Measurements from ENCODE around the gene ST8SIA4.

Gene ST8SIA4

DNA sequence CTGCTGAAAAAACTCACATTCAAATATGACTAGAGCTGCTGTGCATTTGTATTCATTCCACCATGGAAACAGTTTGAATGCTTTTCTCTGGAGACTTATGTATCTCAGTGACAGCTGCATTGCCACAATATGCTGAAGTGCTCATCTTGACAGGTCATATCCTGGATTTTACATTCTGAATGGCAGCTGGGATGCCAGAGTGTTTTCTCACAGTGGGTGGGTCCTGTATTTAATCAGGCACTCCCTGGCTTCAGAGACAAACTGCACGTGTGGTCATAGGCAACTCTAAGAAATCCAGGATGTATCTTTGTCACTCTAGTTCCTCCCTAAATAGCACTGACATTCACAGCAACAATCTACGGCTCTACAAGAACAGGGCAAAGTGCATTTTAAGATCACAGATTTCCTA, 75.6 kb downstream of the ST8SIA4 start:
- peak overlapping the region; percentile 73 for H3K27ac Mint-ChIP-seq
- H3K4me1 Mint-ChIP-seq (ENCODE audit: low read depth) = peaks cover 33% of the 10 kb centered on the region
- peaks cover 6% of the 10 kb centered on the region for H3K36me3 Mint-ChIP-seq
- H3K27me3 Mint-ChIP-seq = no peaks in the 10 kb centered on the region
- no peak overlapping the region for H3K4me3 Mint-ChIP-seq
- no peaks in the 10 kb centered on the region for H3K9me3 Mint-ChIP-seq (ENCODE audit: low read depth)

DNA sequence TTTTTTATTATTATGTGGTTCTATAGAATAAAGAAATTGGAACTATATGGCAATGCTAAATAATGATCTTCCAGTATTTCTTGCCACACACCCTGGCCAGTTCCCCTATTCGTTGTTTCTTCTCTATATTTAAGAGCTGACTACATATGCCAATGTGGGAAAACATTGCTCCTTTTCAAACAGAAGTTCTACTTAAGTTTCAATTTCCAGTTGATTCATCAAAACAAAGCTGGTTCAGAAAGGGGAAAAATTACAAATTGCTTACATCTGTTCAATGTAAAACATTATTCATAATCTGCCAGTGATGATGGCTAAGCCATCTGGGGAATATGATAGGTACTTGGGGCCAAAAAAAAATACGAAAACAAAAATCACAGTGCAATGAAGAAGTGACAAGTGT, 76.9 kb downstream of the ST8SIA4 start:
- Mint-ChIP-seq H3K36me3 (peaks cover 7% of the 10 kb centered on the region), H3K4me1 (ENCODE audit: low read depth) (peaks cover 33% of the 10 kb centered on the region), H3K27ac (peak overlapping the region; percentile 55), H3K4me3 (no peak overlapping the region), H3K9me3 (ENCODE audit: low read depth) (no peaks in the 10 kb centered on the region), H3K27me3 (no peaks in the 10 kb centered on the region)

DNA sequence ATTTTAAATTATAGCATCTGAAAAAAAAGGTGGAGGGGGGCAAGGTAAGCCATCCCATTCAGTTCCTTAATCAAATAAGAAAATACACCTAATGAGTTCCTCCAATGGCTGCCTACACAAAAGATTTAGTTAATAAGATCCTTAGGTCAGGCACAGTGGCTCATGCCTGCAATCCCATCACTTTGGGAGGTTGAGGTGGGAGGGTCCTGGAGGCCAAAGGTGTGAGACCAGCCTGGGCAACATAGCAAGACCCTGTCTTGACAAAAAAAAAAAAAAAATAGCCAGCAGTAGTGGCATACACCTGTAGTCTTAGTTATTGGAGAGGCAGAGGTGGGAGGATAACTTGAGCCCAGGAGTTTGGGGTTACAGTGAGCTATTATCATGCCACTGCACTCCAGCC, 78.4 kb downstream of the ST8SIA4 start:
- peaks cover 45% of the 10 kb centered on the region for H3K4me1 Mint-ChIP-seq (ENCODE audit: low read depth)
- no peaks in the 10 kb centered on the region for H3K9me3 Mint-ChIP-seq (ENCODE audit: low read depth)
- peaks cover 11% of the 10 kb centered on the region for H3K36me3 Mint-ChIP-seq
- no peak overlapping the region for H3K4me3 Mint-ChIP-seq
- no peaks in the 10 kb centered on the region for H3K27me3 Mint-ChIP-seq
- H3K27ac Mint-ChIP-seq = no peak overlapping the region

DNA sequence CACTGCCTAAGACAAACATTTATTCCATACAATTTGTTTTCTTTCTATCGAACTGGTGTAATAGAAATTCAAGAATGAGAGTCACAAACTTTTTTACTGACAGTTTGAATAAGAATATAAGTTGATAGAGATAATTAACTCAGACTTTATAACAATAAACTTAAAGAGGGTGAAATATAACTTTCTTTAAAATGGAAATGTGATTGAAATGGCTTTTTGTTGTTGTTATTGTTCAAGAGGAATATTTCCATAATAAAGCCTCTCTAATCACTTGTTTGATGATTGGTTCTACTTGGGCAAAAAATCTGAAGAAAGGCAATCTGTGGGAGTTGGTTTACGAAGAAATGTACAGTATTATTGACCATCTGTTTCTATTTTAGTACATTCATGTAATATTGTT, 79.3 kb downstream of the ST8SIA4 start:
- Mint-ChIP-seq H3K4me1 (ENCODE audit: low read depth) (peaks cover 41% of the 10 kb centered on the region), H3K36me3 (peaks cover 11% of the 10 kb centered on the region), H3K27me3 (no peaks in the 10 kb centered on the region), H3K4me3 (no peak overlapping the region), H3K9me3 (ENCODE audit: low read depth) (no peaks in the 10 kb centered on the region), H3K27ac (no peak overlapping the region)

DNA sequence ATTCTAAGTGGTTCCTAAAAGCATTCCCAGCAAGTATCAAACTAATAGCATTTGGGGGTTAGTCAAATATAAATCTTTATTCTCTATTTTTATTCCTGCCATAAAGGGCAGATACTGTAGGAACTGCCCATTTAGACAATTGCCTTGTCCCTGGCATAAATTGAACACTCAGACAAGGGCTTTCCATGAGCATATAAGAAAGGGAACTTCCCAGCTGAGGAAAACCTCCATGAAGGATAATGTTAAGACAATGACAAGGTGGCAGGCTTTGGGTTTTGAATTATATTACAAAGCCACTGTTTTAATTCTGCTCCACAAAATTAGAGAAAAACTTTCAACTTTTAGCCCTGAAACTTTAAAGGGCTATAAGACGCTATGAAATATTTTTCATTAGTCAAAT, 81.3 kb downstream of the ST8SIA4 start:
- Mint-ChIP-seq H3K4me3 (no peak overlapping the region), H3K4me1 (ENCODE audit: low read depth) (peaks cover 31% of the 10 kb centered on the region), H3K27me3 (no peaks in the 10 kb centered on the region)

DNA sequence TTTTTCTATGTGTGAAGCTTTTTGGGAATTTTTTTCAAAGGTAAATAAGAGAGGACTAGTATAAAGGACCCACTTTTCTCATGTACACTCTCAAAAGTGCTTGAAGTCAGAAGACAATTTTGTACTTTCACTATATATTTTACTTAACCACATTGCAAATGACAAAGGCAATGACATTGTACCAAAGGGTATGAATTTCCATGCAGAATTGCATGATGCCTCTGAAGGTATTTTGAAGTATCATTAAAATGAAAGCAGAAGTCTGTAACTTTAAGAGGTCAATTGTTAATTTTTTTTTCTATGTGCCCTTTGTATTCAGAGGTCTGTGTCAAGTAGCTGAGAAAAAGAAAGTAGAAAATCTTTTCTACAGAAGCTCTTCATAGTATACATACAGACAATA, 84.7 kb downstream of the ST8SIA4 start:
- no peak overlapping the region for H3K27ac Mint-ChIP-seq
- no peak overlapping the region for H3K4me3 Mint-ChIP-seq
- H3K9me3 Mint-ChIP-seq (ENCODE audit: low read depth) = no peaks in the 10 kb centered on the region
- no peaks in the 10 kb centered on the region for H3K27me3 Mint-ChIP-seq
- H3K36me3 Mint-ChIP-seq = peaks cover 7% of the 10 kb centered on the region
- peaks cover 34% of the 10 kb centered on the region for H3K4me1 Mint-ChIP-seq (ENCODE audit: low read depth)

More for the DNA sequence above, 81.3 kb downstream of the ST8SIA4 start:
- H3K27ac Mint-ChIP-seq = no peak overlapping the region
- peaks cover 11% of the 10 kb centered on the region for H3K36me3 Mint-ChIP-seq
- H3K9me3 Mint-ChIP-seq (ENCODE audit: low read depth) = no peaks in the 10 kb centered on the region

DNA sequence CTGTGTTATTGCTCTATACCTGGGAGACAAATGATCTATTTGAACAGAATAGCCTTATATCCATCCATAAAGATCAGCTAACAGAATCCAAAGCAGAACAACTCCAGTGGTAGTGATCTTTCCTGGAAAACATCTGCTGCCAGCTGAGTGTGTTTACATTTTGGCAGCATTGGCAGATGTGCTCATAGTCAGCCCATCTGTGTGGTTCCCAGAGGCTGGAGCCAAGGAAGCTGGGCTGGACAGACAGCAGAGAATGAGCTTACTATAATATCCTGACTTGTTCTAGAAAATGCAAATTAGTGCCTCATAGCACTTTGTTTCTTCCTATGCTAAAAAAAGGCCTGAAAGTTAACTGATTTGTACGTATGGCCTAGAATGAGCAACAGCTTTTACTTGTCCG, 99.7 kb downstream of the ST8SIA4 start:
- Mint-ChIP-seq H3K36me3 (peaks cover 6% of the 10 kb centered on the region), H3K4me1 (ENCODE audit: low read depth) (peaks cover 1% of the 10 kb centered on the region), H3K27me3 (no peaks in the 10 kb centered on the region), H3K9me3 (ENCODE audit: low read depth) (peaks cover 4% of the 10 kb centered on the region), H3K4me3 (no peak overlapping the region), H3K27ac (no peak overlapping the region)

DNA sequence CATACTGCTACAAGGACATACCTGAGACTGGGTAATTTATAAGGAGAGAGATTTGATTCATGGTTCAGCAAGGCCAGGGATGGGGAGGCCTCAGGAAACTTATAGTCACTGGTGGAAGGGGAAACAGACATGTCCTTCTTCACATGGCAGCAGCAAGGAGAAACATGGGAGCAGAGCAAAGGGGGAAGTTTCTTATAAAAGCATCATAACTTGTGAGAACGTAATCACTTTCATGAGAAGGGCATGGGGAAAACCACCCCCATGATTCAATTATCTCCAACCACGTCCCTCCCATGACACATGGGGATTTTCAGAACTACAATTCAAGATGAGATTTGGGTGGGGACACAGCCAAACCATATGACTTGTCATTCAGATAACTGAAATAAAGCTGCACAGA, 100.9 kb downstream of the ST8SIA4 start:
- Mint-ChIP-seq H3K9me3 (ENCODE audit: low read depth) (peaks cover 4% of the 10 kb centered on the region), H3K27me3 (no peaks in the 10 kb centered on the region), H3K4me3 (no peak overlapping the region), H3K4me1 (ENCODE audit: low read depth) (peaks cover 1% of the 10 kb centered on the region), H3K36me3 (peaks cover 3% of the 10 kb centered on the region), H3K27ac (no peak overlapping the region)

DNA sequence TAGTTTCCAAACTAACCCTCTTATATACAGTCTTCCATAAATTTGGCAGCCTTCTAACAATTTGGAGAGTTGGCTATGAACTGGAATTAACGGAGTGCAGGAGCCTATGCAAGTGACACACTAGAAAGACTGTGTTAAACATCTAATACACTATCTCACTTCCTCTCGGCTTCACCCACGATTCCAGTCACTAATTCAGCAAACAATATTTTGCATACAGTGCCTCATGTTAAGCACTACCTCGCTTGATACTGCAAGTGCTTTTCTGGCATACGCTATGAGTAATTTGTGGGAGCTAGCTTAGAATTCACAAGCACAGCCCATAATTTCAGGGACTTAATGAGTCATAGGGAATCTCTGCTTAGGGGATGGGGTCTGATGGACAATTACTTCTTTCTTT, 102.5 kb downstream of the ST8SIA4 start:
- Mint-ChIP-seq H3K4me1 (ENCODE audit: low read depth) (peaks cover 1% of the 10 kb centered on the region), H3K9me3 (ENCODE audit: low read depth) (peaks cover 4% of the 10 kb centered on the region), H3K4me3 (no peak overlapping the region), H3K27me3 (no peaks in the 10 kb centered on the region), H3K27ac (no peak overlapping the region), H3K36me3 (peaks cover 5% of the 10 kb centered on the region)

DNA sequence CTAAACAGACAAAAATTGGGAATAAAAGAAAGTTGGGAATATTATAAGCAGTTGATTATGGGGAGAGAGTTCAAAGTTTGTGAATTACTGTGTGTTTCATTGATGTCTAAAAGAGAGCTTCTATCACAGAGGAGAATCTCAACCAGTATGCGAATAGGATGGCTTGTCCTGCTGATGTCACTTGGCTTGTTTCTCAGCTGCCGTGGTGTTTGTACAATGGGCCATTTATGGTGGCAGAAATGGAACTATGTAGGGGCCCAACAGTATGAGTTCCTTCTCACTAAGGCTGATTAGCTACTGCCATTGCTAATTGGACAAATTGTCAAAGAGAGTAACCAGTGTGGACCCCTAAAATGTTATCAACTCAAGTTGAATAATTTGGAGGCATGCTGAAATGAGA, 103.9 kb downstream of the ST8SIA4 start:
- peaks cover 1% of the 10 kb centered on the region for H3K4me1 Mint-ChIP-seq (ENCODE audit: low read depth)
- no peak overlapping the region for H3K4me3 Mint-ChIP-seq
- H3K27ac Mint-ChIP-seq = no peak overlapping the region
- H3K27me3 Mint-ChIP-seq = no peaks in the 10 kb centered on the region
- peaks cover 4% of the 10 kb centered on the region for H3K9me3 Mint-ChIP-seq (ENCODE audit: low read depth)
- H3K36me3 Mint-ChIP-seq = peaks cover 5% of the 10 kb centered on the region

DNA sequence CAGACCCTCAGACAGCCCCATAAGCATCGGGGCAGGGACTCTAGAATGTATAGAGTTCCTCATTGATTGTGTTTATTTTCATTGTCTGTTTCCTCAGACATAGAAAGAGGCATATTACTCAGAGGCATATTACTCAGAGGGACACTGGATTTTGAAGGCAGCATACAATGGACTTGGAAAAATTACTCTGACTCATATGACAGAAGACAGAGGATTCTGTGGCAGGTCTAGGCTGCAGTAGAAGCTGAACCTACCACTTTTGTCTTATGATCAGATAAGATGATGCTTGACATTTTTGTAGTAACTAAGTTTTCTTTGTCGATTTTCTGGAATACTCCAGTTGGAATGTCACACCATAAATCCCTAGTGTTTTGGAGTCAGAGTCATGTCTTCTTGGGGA, 105.2 kb downstream of the ST8SIA4 start:
- Mint-ChIP-seq H3K27me3 (no peaks in the 10 kb centered on the region), H3K27ac (no peak overlapping the region), H3K9me3 (ENCODE audit: low read depth) (peaks cover 4% of the 10 kb centered on the region), H3K4me3 (no peak overlapping the region), H3K4me1 (ENCODE audit: low read depth) (peaks cover 1% of the 10 kb centered on the region), H3K36me3 (peaks cover 5% of the 10 kb centered on the region)

DNA sequence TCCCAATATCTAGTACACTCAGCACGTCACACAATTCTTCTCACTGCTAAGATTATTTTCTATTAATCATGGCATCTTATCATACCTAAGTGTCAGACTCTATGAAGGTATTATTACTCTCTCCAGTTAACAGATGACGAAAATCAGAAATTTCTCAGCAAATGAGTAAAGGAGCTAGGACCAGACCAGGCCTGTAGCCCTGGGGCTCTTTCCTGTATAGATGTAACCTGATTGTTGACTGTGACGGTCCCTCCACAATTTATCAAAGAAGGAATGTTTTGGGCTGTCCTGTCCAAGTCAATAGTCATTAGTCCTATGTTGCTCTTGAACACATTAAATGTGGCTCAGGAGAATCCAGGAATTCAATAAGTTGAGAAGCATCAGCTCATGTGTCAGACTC, 106.2 kb downstream of the ST8SIA4 start:
- no peaks in the 10 kb centered on the region for H3K4me1 Mint-ChIP-seq (ENCODE audit: low read depth)
- no peaks in the 10 kb centered on the region for H3K27me3 Mint-ChIP-seq
- H3K27ac Mint-ChIP-seq = no peak overlapping the region
- peaks cover under 1% of the 10 kb centered on the region for H3K9me3 Mint-ChIP-seq (ENCODE audit: low read depth)
- H3K36me3 Mint-ChIP-seq = peaks cover 5% of the 10 kb centered on the region
- H3K4me3 Mint-ChIP-seq = no peak overlapping the region

DNA sequence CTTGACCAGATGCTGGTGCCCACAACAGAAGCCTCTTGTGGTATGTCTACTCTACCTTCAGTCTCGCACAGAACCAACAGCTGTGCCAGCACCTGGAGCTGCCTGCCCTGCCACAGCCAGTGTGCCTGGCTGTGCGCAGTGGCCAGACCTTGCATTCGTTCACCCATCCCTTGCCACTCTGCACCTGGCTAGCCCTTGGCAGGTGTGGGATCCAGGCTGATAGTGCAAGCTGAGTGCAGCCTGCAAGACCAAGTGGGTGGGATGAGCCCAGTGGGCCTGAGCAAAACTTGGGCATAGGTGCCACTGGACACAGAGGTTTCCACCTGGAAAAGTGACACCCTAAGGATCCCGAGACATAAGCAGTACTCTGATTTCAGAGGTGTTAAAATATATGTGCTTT, 108.2 kb downstream of the ST8SIA4 start:
- H3K4me3 Mint-ChIP-seq = no peak overlapping the region
- H3K27me3 Mint-ChIP-seq = no peaks in the 10 kb centered on the region
- H3K9me3 Mint-ChIP-seq (ENCODE audit: low read depth) = no peaks in the 10 kb centered on the region

DNA sequence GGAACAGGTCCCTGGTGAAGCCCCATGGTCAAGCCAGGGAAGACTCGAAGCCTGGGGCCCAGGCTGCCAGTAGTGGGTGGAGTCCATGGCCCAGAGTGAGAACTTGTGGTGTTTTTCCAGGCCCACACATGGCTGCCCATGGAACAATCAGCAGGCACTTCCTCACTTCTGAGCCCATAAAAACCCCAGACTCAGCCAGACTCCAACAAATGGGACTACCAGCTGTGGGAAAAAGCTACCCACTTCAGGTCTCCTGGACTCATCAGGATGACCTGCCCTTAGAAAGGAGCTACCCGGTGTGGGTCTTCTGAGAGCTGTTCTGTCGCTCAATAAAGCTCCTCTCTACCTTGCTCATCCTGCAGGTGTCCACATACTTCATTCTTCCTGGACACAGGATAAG, 108.9 kb downstream of the ST8SIA4 start:
- Mint-ChIP-seq H3K36me3 (peaks cover 5% of the 10 kb centered on the region), H3K9me3 (ENCODE audit: low read depth) (no peaks in the 10 kb centered on the region), H3K4me1 (ENCODE audit: low read depth) (no peaks in the 10 kb centered on the region), H3K27me3 (peaks cover 3% of the 10 kb centered on the region), H3K27ac (no peak overlapping the region), H3K4me3 (no peak overlapping the region)

More for the DNA sequence above, 108.2 kb downstream of the ST8SIA4 start:
- Mint-ChIP-seq H3K4me1 (ENCODE audit: low read depth) (no peaks in the 10 kb centered on the region), H3K36me3 (peaks cover 5% of the 10 kb centered on the region), H3K27ac (no peak overlapping the region)

DNA sequence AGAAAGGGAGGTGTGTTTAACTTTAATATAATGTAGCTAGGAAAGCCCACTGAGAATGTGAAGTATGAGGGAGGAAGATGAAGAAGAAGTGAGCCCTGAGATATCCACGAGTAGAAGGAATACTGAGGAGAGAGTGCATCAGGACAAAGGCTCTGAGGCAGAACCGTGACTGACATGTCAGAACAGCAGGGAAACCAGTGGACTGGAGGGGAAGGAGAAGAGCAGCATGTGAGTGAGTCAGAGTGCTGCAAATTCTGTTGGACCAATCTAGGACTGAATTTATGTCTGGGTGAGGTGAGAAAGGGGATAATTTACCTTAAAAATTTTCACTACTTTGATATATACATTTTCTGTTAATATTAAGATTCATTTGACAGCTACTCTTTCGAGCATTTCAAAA, 110.3 kb downstream of the ST8SIA4 start:
- Mint-ChIP-seq H3K4me3 (no peak overlapping the region), H3K4me1 (ENCODE audit: low read depth) (no peaks in the 10 kb centered on the region), H3K9me3 (ENCODE audit: low read depth) (no peaks in the 10 kb centered on the region), H3K36me3 (peaks cover 5% of the 10 kb centered on the region), H3K27ac (no peak overlapping the region), H3K27me3 (peaks cover 3% of the 10 kb centered on the region)

DNA sequence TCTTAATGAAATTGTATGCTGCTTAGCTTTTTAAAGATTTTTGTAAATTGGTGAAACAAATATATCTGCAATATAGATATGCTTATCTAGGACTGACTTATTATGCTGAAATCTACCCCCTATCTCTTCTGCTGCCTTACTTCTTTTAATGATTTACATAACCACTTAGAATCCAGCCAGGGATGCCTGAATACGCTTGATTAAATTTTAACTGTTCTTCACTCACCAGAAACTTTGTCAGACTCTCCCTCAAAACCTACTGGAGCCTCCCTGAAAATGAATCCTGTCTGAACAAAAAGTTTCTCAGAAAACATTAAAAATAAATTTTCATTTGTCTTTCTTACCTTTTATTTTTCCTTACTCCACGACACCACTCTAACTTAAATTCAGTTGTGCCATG, 111.7 kb downstream of the ST8SIA4 start:
- H3K4me3 Mint-ChIP-seq = no peak overlapping the region
- H3K27ac Mint-ChIP-seq = no peak overlapping the region
- no peaks in the 10 kb centered on the region for H3K9me3 Mint-ChIP-seq (ENCODE audit: low read depth)
- H3K36me3 Mint-ChIP-seq = peaks cover 5% of the 10 kb centered on the region
- no peaks in the 10 kb centered on the region for H3K4me1 Mint-ChIP-seq (ENCODE audit: low read depth)
- peaks cover 3% of the 10 kb centered on the region for H3K27me3 Mint-ChIP-seq
